Measurements from ENCODE around the gene MACROD1. TPM values are rescaled to one million over a fixed set of nuclear protein-coding genes. Genes with fewer than 3 reads are reported as not detected.

The MACROD1 gene
- total RNA-seq, 1 experiment from 2014 or later, result 36.9 TPM

- POLR2A ChIA-PET, result no interaction called here
- peaks cover 2% of the 10 kb centered on the region for H3K4me1 Mint-ChIP-seq
Measured at GRCh38 chr11:64083398-64084080, 82.4 kb downstream of the MACROD1 start.

More at GRCh38 chr11:64083398-64084080, 82.4 kb downstream of the MACROD1 start:
- CTCF ChIA-PET, result interaction anchor here (0.7 kb wide), 1 partner anchor 43 kb away, joined by 4 read pairs; no protein-coding TSS in a partner anchor
- ATAC-seq, result no peak
- DNase-seq (ENCODE audit: low spot score), result no peak
- Mint-ChIP-seq H3K27ac (no peak overlapping the region), H3K9me3 (no peaks in the 10 kb centered on the region), H3K4me3 (no peak overlapping the region), H3K27me3 (ENCODE audit: low read depth) (peaks cover 64% of the 10 kb centered on the region), H3K36me3 (no peaks in the 10 kb centered on the region)
- TF ChIP-seq CREB1 (CRISPR knock-in tag; IDR thresholded peaks at IDR 0.05), result no peak
- TF ChIP-seq ATF6 (CRISPR knock-in tag; IDR thresholded peaks at IDR 0.05), result no peak
- no peak for TF ChIP-seq SP1 (CRISPR knock-in tag; conservative IDR thresholded peaks at IDR 0.05)
- TF ChIP-seq NFYB (CRISPR knock-in tag; conservative IDR thresholded peaks at IDR 0.05; ENCODE audit: low read depth), result no peak
- no peak for TF ChIP-seq ZNF425 (CRISPR knock-in tag; conservative IDR thresholded peaks at IDR 0.05)
- TF ChIP-seq MXD4 (CRISPR knock-in tag; IDR thresholded peaks at IDR 0.05; ENCODE audit: borderline replicate concordance), result no peak
- no peak for TF ChIP-seq TEAD4 (CRISPR knock-in tag; IDR thresholded peaks at IDR 0.05)
- TF ChIP-seq SMAD4 (CRISPR knock-in tag; IDR thresholded peaks at IDR 0.05), result no peak
- TF ChIP-seq MAX (CRISPR knock-in tag; IDR thresholded peaks at IDR 0.05), result no peak
- TF ChIP-seq PRDM15 (CRISPR knock-in tag; IDR thresholded peaks at IDR 0.05), result no peak

Measured in WTC11 (cell line).